GM18951 (cell line): ENCODE measurements around the gene THSD7A.

ENCODE experiments used
- POLR2A ChIP-seq: IDR thresholded peaks from 4 replicates; pipeline ENCODE4 v1.6.1; 2011; ENCODE audit warnings: mild to moderate bottlenecking; ENCODE audit not compliant: insufficient read length, insufficient read depth; ENCODE audit errors: extremely low read depth
- in situ Hi-C: fragments of 300-500 bp; cut with MboI; formaldehyde crosslinking; loops from one replicate; pipeline ENCODE4 v1.12.0; 2022; ENCODE audit warnings: low sequenced_read_pairs, mixed read lengths, inconsistent platforms; ENCODE audit not compliant: unreplicated experiment

The THSD7A gene

DNA sequence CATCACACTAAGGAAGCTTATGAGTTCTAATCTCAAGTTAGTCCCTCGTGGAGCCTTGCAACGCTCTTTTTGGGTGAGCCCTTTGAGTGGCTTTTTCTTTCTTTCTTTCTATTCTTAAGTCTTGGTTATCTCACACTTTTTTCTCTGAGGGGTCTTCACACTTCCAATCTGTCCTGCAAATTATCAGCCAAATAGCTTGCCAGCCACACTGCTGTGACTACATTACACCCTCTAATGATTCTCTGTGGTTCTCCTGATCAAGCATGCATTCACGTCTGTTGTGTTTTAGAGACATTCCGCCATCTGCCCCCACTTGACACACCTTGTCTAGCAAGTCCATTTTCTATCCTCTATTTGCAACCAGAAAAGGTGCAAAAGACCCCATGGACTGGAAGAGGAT, 340.2 kb downstream of the THSD7A start:
- in situ Hi-C loops: no loop called here
- no peak for TF ChIP-seq POLR2A

DNA sequence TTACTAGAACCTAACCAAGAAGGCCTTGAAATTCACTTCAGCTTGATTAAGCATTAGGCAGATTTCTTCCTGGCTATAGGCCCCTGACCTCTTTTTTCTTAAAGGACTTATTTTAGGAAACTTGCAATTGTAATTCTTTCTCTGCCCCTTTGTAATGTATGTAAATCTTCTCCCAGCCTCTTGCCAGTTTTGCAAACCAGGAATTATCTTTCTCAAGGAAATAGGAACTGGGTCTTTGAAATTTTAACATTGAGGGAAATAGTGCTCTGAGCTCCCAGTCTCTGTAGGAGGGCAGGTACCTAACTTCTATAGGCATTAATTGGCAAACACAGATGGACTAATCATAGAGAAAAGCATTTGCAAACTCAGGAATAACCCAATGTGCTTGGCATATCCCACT, 342.7 kb downstream of the THSD7A start:
- in situ Hi-C loops: no loop called here
- no peak for TF ChIP-seq POLR2A

DNA sequence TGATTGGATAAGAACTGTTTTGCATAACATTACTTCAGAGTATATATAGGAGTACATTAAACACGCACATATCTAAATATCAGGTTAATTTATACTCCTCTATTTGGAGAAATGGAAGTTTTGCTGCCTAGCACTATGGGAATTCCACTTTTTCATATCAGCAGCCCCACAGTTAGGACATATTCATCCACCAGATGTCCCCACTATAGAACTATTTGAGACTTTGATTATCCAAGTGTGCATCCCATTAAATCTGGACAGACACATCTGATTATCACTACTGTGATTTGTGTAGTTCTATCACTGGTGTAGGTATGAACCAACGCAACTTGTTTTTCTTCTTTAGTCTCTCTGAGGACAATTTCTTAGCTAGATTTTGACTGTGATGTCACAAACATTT, 345.7 kb downstream of the THSD7A start:
- no peak for TF ChIP-seq POLR2A
- in situ Hi-C loops: no loop called here

DNA sequence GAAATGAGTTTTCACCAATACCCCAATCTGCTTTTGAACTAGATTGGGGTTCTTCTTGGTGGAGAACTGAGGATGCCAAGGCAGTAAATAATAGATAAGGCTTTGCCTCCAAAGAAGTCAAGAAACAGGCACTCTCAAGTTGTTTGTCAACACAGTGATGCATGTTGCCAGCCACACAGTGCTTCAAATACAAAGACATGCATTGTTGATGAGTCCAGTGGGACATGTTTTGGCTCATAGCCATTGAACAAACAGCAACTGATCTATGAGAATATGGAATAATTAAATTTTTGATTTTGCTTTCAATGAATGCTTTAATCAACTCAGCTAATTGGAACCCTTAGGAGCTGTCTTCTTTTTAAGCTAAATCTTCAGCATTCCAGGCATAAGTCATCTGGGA, 346.4 kb downstream of the THSD7A start:
- in situ Hi-C loops: no loop called here
- TF ChIP-seq POLR2A: no peak

DNA sequence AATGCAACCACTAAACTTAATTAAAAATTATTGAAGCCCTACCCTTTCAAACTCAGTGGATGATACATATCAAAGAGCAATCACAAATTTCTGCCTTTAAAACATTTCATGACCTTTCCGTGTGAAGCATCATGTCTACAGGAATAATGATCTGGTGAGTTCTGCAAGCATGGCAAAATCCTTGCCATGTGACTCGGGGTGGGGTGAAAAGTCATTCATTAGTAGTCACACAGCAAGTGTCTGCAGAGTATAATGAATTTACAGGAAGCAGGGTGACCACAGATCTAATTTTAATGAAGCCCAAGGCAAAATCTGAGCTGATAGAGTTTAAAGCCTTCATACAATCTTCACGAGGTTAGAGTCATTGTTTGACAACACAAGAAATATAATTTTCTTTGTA, 351.9 kb downstream of the THSD7A start:
- TF ChIP-seq POLR2A: no peak
- in situ Hi-C loops: no loop called here

DNA sequence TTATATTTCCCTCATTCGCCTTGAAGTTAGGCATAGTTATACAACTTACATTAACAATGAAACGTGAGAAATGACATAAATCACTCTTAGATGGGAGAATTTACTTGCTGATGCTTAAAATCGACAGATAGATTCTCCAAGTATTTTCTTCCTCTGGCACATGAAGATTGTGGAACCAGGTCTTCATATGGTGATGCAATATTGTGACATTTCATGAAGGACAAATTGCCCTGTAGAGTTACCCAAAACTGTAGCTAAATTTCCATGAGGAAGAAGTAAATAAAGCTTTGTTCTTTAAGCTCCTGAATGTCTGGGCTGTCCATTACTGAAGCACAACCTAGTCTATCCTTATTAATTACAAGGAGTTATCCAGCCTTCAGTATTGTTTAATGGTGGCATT, 353.1 kb downstream of the THSD7A start:
- in situ Hi-C loops: no loop called here
- no peak for TF ChIP-seq POLR2A

DNA sequence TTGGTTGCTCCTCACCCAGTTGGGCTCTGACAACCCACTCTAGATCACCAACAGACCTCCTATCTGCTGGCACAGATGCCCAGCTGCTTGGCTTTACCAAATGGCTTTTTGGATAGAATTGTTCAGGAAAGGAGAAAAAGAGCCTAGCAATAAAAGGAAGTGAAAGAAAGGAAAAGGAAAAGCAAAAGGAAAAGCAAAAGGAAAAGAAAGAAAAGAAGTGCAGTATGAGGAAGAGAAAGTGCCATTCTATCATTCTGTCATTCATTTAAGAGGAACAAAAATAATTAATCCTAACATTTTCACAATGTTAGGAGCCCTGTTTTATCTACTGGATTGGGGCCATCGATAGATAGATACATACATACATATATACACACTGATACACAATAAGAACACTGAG, 353.6 kb downstream of the THSD7A start:
- TF ChIP-seq POLR2A: no peak

DNA sequence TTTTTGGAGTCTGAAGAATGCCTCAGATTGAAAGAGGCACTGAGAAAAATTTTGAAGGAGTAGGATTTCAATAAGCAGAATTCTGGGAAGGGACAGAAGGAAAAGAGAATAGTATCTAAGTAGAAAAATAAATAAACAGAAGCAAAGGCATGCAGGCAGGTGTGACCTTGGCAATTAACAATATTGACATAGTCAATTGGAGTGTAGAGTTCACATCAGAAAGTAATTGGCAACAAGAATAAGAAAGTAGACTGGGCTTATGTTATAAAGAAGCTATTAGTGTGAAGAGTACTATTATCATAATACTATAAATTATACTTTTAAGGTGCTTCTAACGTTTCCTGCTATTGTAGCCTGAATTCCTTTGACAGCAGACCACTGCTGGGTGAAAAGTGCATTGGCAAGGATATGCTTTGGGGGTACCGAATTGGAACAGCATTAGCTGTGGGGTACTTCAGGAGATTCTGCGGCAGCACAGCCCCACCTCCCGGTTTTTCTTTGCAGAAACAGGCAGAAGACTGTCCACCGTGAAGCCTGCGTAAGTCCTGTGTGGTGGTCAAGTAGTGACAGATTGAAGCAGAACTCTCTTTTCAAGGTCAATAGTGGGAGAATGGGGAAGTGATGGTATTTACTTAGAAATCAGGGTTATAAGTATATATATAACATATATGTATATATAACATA, 357.0 kb downstream of the THSD7A start:
- in situ Hi-C loops: no loop called here
- no peak for TF ChIP-seq POLR2A

More for the DNA sequence above, 353.6 kb downstream of the THSD7A start:
- in situ Hi-C loops: no loop called here

DNA sequence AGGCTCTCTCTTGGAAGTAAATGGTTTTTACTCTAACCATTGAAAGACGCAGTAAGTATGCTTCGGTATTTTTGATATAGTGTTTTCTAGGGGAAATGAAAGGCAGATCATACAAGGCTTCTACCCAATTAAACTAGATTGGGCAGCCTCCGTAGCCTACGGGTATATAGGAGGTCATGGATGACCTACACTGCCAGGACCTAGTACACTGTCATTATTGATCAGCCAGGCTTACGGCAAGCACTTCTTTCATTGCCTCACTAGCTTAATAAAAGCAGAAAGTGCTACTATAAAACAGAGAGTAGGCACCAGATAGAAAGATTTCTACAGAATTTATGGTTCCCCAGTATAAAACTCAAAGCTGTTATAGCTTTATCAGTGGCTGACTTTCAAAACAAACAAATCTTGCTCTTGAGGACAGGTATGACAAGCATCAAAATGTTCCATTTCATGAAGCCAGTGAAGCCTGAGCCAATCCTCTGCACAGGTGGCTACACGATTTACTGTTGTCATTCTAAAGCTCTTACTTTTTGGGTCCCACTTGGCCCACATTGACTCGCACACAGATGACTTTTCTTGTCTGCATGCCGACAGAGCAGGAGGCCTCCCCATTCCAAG, 358.1 kb downstream of the THSD7A start:
- in situ Hi-C loops: no loop called here
- TF ChIP-seq POLR2A: no peak

DNA sequence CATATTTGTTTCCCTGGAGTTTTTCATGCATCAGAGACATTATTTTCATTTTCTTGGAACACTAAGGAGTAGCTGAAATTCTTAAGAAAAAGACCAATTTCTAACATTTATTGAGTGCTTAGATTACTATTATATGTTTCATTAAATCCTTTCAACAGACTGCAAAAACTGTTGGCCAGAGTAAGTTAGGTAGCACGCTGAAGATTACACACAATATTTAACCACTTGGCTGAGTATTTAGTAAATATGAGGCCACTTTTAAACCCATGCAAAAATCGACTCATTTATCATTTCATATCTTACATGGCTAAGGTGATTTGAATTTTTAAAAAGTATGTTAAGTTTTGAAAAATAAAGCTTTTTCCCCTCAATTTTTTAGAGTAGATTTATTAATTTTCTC, 358.8 kb downstream of the THSD7A start:
- in situ Hi-C loops: no loop called here
- no peak for TF ChIP-seq POLR2A

DNA sequence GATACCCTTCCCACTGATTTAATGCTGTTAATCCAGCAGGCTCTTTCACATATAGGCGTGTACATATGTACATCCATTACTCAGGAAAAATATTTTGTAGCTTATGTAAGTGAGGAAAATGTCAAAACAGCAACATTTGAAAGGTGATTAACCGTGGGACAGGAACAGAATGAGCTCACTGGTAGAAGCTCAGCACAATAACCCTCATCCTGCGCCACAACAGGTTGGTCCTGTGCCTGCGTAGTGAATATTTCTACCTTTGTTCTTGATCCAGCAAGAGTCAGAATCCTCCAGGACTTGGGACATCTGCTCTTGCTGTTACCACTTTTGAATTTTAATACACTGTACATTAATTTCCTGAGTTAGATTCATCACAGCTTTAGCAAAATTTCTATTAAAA, 359.4 kb downstream of the THSD7A start:
- no peak for TF ChIP-seq POLR2A
- in situ Hi-C loops: no loop called here

DNA sequence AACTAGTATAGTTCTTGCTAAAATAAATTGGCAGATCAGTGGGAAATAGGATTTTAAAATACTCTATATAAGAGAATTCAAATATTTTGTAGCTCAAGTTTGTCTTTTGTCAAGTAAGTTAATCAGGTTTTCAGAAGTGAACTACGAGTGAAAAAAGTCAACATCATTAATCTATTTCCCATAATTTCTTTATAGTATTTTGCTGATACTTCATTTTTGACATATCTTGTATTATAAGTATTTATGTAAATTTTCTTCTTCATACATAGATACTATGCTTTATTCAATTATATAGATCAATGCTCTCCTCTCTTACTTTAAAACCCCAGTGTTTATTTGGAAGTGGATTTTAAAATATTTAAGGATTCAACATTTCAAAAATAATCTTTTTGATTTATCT, 360.7 kb downstream of the THSD7A start:
- no peak for TF ChIP-seq POLR2A
- in situ Hi-C loops: no loop called here

DNA sequence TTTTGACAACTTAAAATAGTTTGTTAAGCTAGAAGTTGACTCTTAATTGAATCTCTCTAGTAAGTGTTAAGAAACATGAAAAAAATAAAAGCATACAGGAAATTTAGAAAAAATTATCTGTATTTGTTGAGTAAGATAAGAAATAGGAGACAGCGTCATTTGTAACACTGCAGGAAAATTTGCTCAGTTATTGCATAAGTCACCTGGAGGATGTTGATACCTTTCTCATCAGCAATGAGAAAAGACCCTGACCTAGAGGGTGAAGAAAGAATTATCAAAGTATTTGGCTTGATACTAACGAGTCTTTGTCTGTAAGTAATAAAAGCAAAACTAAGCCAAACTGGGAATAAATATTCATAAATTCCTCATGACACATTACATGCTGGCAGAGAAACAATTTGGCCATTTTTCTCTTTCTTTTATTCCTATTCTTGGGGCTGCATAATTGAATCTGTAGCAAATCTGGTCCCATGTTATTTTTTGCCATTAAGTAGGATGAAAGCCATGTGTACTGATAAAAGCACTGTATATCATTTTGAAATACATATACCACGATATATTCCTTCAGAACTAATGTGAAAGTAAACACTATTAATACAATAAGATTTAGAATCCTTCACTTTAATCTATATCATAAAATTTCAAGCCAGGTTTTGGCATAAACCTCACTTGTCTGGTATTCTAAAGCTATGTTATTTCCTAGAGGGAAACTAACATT, 362.8 kb downstream of the THSD7A start:
- in situ Hi-C loops: no loop called here
- TF ChIP-seq POLR2A: no peak
